ENCODE data around the gene GREM2.

GREM2 gene

GRCh38 chr1:240611619-240612480 is at the start of gene GREM2:
GREM2 (minus strand) TSS chr1:240612155; CDS start chr1:240493475, 118,680 bp downstream.
- DNase-seq (ENCODE audit: low read depth in 2 of 2) = no peak

- no peak for DNase-seq (ENCODE audit: low read depth in 2 of 2)
Observed at GRCh38 chr1:240658312-240658960, 46.5 kb upstream of the GREM2 start.

- DNase-seq (ENCODE audit: low read depth in 2 of 2) = no peak
Observed at GRCh38 chr1:240656531-240656930, 44.6 kb upstream of the GREM2 start.

GRCh38 chr1:240652961-240653409 is 41.0 kb upstream of the GREM2 start:
- no peak for DNase-seq (ENCODE audit: low read depth in 2 of 2)

- no peak for DNase-seq (ENCODE audit: low read depth in 2 of 2)
Observed at GRCh38 chr1:240652549-240652948, 40.6 kb upstream of the GREM2 start.

GRCh38 chr1:240650877-240651276 is 38.9 kb upstream of the GREM2 start:
- DNase-seq (ENCODE audit: low read depth in 2 of 2) = no peak

- DNase-seq (ENCODE audit: low read depth in 2 of 2) = no peak
Observed at GRCh38 chr1:240649733-240650721, 38.1 kb upstream of the GREM2 start.

GRCh38 chr1:240646571-240647240 is 34.8 kb upstream of the GREM2 start:
- DNase-seq (ENCODE audit: low read depth in 2 of 2) = no peak

- DNase-seq (ENCODE audit: low read depth in 2 of 2) = no peak
Observed at GRCh38 chr1:240644732-240645131, 32.8 kb upstream of the GREM2 start.

- DNase-seq (ENCODE audit: low read depth in 2 of 2) = no peak
Observed at GRCh38 chr1:240635466-240636256, 23.7 kb upstream of the GREM2 start.

- no peak for DNase-seq (ENCODE audit: low read depth in 2 of 2)
Observed at GRCh38 chr1:240630409-240630808, 18.5 kb upstream of the GREM2 start.

- no peak for DNase-seq (ENCODE audit: low read depth in 2 of 2)
Observed at GRCh38 chr1:240621249-240621648, 9.3 kb upstream of the GREM2 start.

GRCh38 chr1:240619906-240620621 is 8.1 kb upstream of the GREM2 start:
- no peak for DNase-seq (ENCODE audit: low read depth in 2 of 2)

GRCh38 chr1:240619357-240619756 is 7.4 kb upstream of the GREM2 start:
- no peak for DNase-seq (ENCODE audit: low read depth in 2 of 2)

- no peak for DNase-seq (ENCODE audit: low read depth in 2 of 2)
Observed at GRCh38 chr1:240618946-240619345, 7.0 kb upstream of the GREM2 start.

GRCh38 chr1:240616018-240616417 is 4.1 kb upstream of the GREM2 start:
- DNase-seq (ENCODE audit: low read depth in 2 of 2) = no peak

GRCh38 chr1:240613356-240614142 is 1.6 kb upstream of the GREM2 start:
- no peak for DNase-seq (ENCODE audit: low read depth in 2 of 2)

- DNase-seq (ENCODE audit: low read depth in 2 of 2) = no peak
Observed at GRCh38 chr1:240612811-240613210, 856 bp upstream of the GREM2 start.

GRCh38 chr1:240611228-240611618 is 732 bp downstream of the GREM2 start:
- no peak for DNase-seq (ENCODE audit: low read depth in 2 of 2)

Data from stimulated activated CD8-positive, alpha-beta memory T cell treated with anti-CD3 and anti-CD28 coated beads, Interleukin-2, amount 100 ng/mL, for 1 hour (primary cell).